Measurements from ENCODE around the gene BMPR1A.
"Not testable (repeated sequence)": the region's sequence is repeated elsewhere in the genome, so short reads cannot be mapped to it uniquely, and the experiment has no call there.

Gene BMPR1A

GRCh38 chr10:86871563-86872183, 115.3 kb downstream of the BMPR1A start:
- no peak for DNase-seq (ENCODE audit: low read depth in 3 of 3, low spot score in 1 of 3)

GRCh38 chr10:86872757-86873156, 116.3 kb downstream of the BMPR1A start:
- DNase-seq (ENCODE audit: low read depth in 3 of 3, low spot score in 1 of 3): no peak

- no peak for DNase-seq (ENCODE audit: low read depth in 3 of 3, low spot score in 1 of 3)
Observed at GRCh38 chr10:86876748-86877147, 120.3 kb downstream of the BMPR1A start.

GRCh38 chr10:86878983-86879713, 122.7 kb downstream of the BMPR1A start:
- DNase-seq (ENCODE audit: low read depth in 3 of 3, low spot score in 1 of 3): no peak

GRCh38 chr10:86880971-86881370, 124.6 kb downstream of the BMPR1A start:
- DNase-seq (ENCODE audit: low read depth in 3 of 3, low spot score in 1 of 3): no peak

- no peak for DNase-seq (ENCODE audit: low read depth in 3 of 3, low spot score in 1 of 3)
Observed at GRCh38 chr10:86888585-86889381, 132.4 kb downstream of the BMPR1A start.

- DNase-seq (ENCODE audit: low read depth in 3 of 3, low spot score in 1 of 3): no peak
Observed at GRCh38 chr10:86889997-86890396, 133.6 kb downstream of the BMPR1A start.

- DNase-seq (ENCODE audit: low read depth in 3 of 3, low spot score in 1 of 3): no peak
Observed at GRCh38 chr10:86898511-86898910, 142.1 kb downstream of the BMPR1A start.

- no peak for DNase-seq (ENCODE audit: low read depth in 3 of 3, low spot score in 1 of 3)
Observed at GRCh38 chr10:86899132-86899531, 142.7 kb downstream of the BMPR1A start.

GRCh38 chr10:86899670-86900276, 143.4 kb downstream of the BMPR1A start:
- no peak for DNase-seq (ENCODE audit: low read depth in 3 of 3, low spot score in 1 of 3)

- no peak for DNase-seq (ENCODE audit: low read depth in 3 of 3, low spot score in 1 of 3)
Observed at GRCh38 chr10:86900955-86901354, 144.5 kb downstream of the BMPR1A start.

- DNase-seq (ENCODE audit: low read depth in 3 of 3, low spot score in 1 of 3): no peak
Observed at GRCh38 chr10:86904600-86904999, 148.2 kb downstream of the BMPR1A start.

GRCh38 chr10:86905429-86905828, 149.0 kb downstream of the BMPR1A start:
- no peak for DNase-seq (ENCODE audit: low read depth in 3 of 3, low spot score in 1 of 3)

- no peak for DNase-seq (ENCODE audit: low read depth in 3 of 3, low spot score in 1 of 3)
Observed at GRCh38 chr10:86914734-86915133, 158.3 kb downstream of the BMPR1A start.

- DNase-seq (ENCODE audit: low read depth in 3 of 3, low spot score in 1 of 3): no peak
Observed at GRCh38 chr10:86918022-86918471, 161.6 kb downstream of the BMPR1A start.

- DNase-seq (ENCODE audit: low read depth in 3 of 3, low spot score in 1 of 3): no peak
Observed at GRCh38 chr10:86922553-86922961, 166.1 kb downstream of the BMPR1A start.

GRCh38 chr10:86929468-86930380, 173.3 kb downstream of the BMPR1A start:
- DNase-seq (ENCODE audit: low read depth in 3 of 3, low spot score in 1 of 3): no peak

GRCh38 chr10:86931872-86932271, 175.5 kb downstream of the BMPR1A start:
- no peak for DNase-seq (ENCODE audit: low read depth in 3 of 3, low spot score in 1 of 3)

GRCh38 chr10:86932674-86933073, 176.3 kb downstream of the BMPR1A start:
- no peak for DNase-seq (ENCODE audit: low read depth in 3 of 3, low spot score in 1 of 3)

GRCh38 chr10:86934162-86934711, 177.8 kb downstream of the BMPR1A start:
- DNase-seq (ENCODE audit: low read depth in 3 of 3, low spot score in 1 of 3): not testable (repeated sequence)
